NCI-H2029 (cell line): ENCODE data around the gene NDST1.
A peak's percentile ranks its signal among the peaks of the same experiment; 100 is the strongest.
"Not testable (repeated sequence)": the region's sequence is repeated elsewhere in the genome, so short reads cannot be mapped to it uniquely, and the experiment has no call there.

Experiments used
- DNase-seq: peaks from one replicate; lab custom pipeline; 2025; lab: John Stamatoyannopoulos, UW

Gene NDST1

GRCh38 chr5:150508828-150509227 is 897 bp downstream of the NDST1 start:
- no peak for DNase-seq

GRCh38 chr5:150509992-150510391 is 2.1 kb downstream of the NDST1 start:
- no peak for DNase-seq

GRCh38 chr5:150510460-150511263 is 2.7 kb downstream of the NDST1 start:
- DNase-seq = no peak

GRCh38 chr5:150511578-150512367 is 3.8 kb downstream of the NDST1 start:
- DNase-seq = no peak

GRCh38 chr5:150512368-150512747 is 4.4 kb downstream of the NDST1 start:
- no peak for DNase-seq

GRCh38 chr5:150513375-150514309 is 5.7 kb downstream of the NDST1 start:
- DNase-seq = no peak

GRCh38 chr5:150514708-150515211 is 6.8 kb downstream of the NDST1 start:
- DNase-seq = peak; percentile 75

GRCh38 chr5:150515446-150515845 is 7.5 kb downstream of the NDST1 start:
- DNase-seq = no peak

GRCh38 chr5:150516011-150516410 is 8.1 kb downstream of the NDST1 start:
- DNase-seq = no peak

GRCh38 chr5:150517272-150518152 is 9.6 kb downstream of the NDST1 start:
- peak; percentile 60 for DNase-seq

- DNase-seq = not testable (repeated sequence)
These were observed 11.0 kb downstream of the NDST1 start for GRCh38 chr5:150518712-150519559.

- DNase-seq = no peak
These were observed 11.6 kb downstream of the NDST1 start for GRCh38 chr5:150519560-150519945.

- peak; percentile 10 for DNase-seq
These were observed 12.0 kb downstream of the NDST1 start for GRCh38 chr5:150519978-150520377.

- no peak for DNase-seq
These were observed 13.0 kb downstream of the NDST1 start for GRCh38 chr5:150520747-150521521.

- no peak for DNase-seq
These were observed 13.5 kb downstream of the NDST1 start for GRCh38 chr5:150521522-150521817.

GRCh38 chr5:150521939-150522503 is 14.1 kb downstream of the NDST1 start:
- DNase-seq = no peak

GRCh38 chr5:150522504-150523414 is 14.8 kb downstream of the NDST1 start:
- DNase-seq = peak; percentile 90
